GM13977 (cell line): ENCODE results near the gene EMC9.

Source experiments
- DNase-seq: peaks from one replicate; pipeline ENCODE4 v3.0.0; 2012; ENCODE audit warnings: low spot score
- CTCF ChIP-seq: IDR thresholded peaks from 2 replicates; pipeline ENCODE4 v1.5.1; 2012; ENCODE audit warnings: mild to moderate bottlenecking, control low read depth; ENCODE audit not compliant: insufficient read depth; ENCODE audit errors: extremely low read depth, missing control alignments
- in situ Hi-C: fragments of 300-500 bp; cut with MboI; formaldehyde crosslinking; loops from one replicate; pipeline ENCODE4 v1.12.0; 2022; ENCODE audit warnings: low sequenced_read_pairs, low pct_unique_long_range_greater_than_20kb, mixed read lengths, inconsistent platforms; ENCODE audit not compliant: unreplicated experiment

The EMC9 gene

GRCh38 chr14:24181371-24182077, 40.1 kb upstream of the EMC9 start:
- no peak for TF ChIP-seq CTCF
- no peak for DNase-seq
- in situ Hi-C loops, result no loop called here

- in situ Hi-C loops, result no loop called here
- DNase-seq, result no peak
These were observed 38.8 kb upstream of the EMC9 start for GRCh38 chr14:24179961-24180796.

GRCh38 chr14:24179294-24179960, 38.0 kb upstream of the EMC9 start:
- DNase-seq, result no peak
- in situ Hi-C loops, result no loop called here
- TF ChIP-seq CTCF, result no peak

More at GRCh38 chr14:24179961-24180796, 38.8 kb upstream of the EMC9 start:
- TF ChIP-seq CTCF, result no peak

GRCh38 chr14:24178399-24179178, 37.2 kb upstream of the EMC9 start:
- in situ Hi-C loops, result no loop called here

GRCh38 chr14:24177891-24178290, 36.5 kb upstream of the EMC9 start:
- no peak for DNase-seq
- in situ Hi-C loops, result no loop called here
- TF ChIP-seq CTCF, result no peak

More at GRCh38 chr14:24178399-24179178, 37.2 kb upstream of the EMC9 start:
- no peak for TF ChIP-seq CTCF
- DNase-seq, result no peak

DNA sequence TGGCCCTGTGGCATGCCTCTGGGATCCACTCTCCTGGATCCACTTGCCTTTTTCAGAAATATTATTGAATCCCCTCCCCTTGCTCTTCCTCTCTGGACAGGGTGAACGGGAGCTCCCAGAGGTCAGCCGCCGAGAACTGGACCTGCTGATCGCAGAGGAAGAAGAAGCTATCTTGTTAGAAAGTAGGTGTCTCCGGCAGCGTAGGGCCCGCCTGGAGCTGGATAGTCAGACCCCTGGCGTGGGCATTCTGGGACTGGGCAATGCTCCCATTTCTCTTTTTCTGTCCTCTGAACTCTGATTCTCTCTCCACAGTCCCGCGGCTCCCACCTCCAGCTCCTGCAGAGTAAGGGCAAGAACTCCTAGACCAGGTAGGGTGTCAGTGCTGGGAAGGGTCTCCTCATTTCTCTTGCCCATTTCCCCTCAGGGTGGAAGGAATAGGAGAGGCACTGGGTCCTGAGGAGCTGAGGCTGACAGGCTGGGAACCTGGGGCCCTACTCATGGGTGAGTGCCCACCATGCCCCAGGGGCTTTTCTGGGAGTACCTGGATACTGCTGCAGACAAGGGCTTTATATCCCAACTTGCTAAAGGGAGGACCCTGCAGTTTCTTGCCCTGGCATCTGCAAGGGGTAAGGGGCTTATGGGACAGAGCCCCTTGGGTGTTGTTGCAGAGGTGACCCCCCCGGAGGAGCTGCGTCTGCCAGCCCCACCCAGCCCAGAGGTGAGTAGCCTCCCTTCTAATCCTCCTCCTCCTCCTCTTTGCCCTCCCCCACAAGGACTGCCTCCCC, 35.8 kb upstream of the EMC9 start:
- TF ChIP-seq CTCF, result no peak
- DNase-seq, result no peak
- in situ Hi-C loops, result no loop called here
